Measurements from ENCODE around the gene RGL2.
A peak's percentile ranks its signal among the peaks of the same experiment; 100 is the strongest.
"Not testable (repeated sequence)": the region's sequence is repeated elsewhere in the genome, so short reads cannot be mapped to it uniquely, and the experiment has no call there.

Gene RGL2, protein sequence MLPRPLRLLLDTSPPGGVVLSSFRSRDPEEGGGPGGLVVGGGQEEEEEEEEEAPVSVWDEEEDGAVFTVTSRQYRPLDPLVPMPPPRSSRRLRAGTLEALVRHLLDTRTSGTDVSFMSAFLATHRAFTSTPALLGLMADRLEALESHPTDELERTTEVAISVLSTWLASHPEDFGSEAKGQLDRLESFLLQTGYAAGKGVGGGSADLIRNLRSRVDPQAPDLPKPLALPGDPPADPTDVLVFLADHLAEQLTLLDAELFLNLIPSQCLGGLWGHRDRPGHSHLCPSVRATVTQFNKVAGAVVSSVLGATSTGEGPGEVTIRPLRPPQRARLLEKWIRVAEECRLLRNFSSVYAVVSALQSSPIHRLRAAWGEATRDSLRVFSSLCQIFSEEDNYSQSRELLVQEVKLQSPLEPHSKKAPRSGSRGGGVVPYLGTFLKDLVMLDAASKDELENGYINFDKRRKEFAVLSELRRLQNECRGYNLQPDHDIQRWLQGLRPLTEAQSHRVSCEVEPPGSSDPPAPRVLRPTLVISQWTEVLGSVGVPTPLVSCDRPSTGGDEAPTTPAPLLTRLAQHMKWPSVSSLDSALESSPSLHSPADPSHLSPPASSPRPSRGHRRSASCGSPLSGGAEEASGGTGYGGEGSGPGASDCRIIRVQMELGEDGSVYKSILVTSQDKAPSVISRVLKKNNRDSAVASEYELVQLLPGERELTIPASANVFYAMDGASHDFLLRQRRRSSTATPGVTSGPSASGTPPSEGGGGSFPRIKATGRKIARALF

DNA sequence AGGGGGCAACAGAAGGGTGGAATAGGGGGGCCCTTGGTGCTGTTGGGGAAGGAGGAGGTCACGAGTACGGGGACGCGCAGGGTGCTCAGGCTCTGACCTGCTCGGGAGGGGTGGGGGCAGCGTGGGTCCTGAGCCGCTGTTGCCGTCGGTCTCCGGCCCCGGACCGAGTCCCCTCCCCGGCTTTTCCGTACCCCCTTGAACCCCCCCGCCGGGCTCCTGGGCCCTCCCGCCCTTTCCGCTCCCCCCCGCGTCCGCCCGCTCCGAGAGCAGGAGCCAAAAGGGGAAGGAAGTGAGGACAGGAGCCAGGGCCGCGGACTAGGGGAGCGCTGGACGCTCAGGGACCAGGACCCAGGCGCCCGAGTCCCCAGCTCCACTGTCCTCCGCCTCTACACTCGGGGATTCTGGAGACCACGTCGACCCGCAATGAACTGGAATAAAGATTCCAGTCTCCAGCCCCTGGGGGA lies at the start of gene RGL2:
Gene RGL2, minus strand, starts transcription at position 170 of the 464 bp plus-strand sequence. CDS start 332 bp downstream, outside the sequence.
- TF ChIP-seq, protein P1, sequence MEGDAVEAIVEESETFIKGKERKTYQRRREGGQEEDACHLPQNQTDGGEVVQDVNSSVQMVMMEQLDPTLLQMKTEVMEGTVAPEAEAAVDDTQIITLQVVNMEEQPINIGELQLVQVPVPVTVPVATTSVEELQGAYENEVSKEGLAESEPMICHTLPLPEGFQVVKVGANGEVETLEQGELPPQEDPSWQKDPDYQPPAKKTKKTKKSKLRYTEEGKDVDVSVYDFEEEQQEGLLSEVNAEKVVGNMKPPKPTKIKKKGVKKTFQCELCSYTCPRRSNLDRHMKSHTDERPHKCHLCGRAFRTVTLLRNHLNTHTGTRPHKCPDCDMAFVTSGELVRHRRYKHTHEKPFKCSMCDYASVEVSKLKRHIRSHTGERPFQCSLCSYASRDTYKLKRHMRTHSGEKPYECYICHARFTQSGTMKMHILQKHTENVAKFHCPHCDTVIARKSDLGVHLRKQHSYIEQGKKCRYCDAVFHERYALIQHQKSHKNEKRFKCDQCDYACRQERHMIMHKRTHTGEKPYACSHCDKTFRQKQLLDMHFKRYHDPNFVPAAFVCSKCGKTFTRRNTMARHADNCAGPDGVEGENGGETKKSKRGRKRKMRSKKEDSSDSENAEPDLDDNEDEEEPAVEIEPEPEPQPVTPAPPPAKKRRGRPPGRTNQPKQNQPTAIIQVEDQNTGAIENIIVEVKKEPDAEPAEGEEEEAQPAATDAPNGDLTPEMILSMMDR (IDR thresholded peaks at IDR 0.05), result no peak
- no peak for TF ChIP-seq ZFX (IDR thresholded peaks at IDR 0.05; ENCODE audit: borderline replicate concordance)
- H3K27ac ChIP-seq, result peak within 1 kb of the TSS; percentile 98

DNA sequence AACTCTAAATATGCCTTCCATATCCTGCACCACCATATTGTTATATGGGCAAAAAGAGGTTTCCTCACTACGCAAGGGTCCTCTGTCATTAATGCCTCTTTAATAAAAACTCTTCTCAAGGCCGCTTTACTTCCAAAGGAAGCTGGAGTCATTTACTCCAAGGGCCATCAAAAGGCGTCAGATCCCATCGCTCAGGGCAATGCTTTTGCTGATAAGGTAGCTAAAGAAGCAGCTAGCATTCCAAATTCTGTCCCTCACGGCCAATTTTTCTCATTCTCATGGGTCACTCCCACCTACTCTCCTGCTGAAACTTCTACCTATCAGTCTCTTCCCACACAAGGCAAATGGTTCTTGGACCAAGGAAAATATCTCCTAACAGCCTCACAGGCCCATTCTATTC lies 49.1 kb upstream of the RGL2 start:
- H3K27ac ChIP-seq, result no peak overlapping the region
- no peak for TF ChIP-seq ZFX (IDR thresholded peaks at IDR 0.05; ENCODE audit: borderline replicate concordance)
- TF ChIP-seq, protein P1 (IDR thresholded peaks at IDR 0.05), result no peak

DNA sequence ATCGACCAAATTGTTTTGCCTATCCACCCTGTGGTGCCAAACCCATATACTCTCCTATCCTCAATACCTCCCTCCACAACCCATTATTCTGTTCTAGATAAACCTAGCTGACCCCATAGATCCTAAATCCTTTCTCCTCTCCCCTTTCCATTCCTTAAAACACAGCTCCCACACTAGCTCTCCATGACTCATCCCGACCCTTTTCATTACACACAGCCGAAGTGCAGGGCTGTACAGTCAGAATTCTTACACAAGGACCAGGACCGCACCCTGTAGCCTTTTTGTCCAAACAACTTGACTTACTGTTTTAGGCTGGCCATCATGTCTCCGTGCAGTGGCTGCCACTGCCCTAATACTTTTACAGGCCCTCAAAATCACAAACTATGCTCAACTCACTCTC lies 48.2 kb upstream of the RGL2 start:
- H3K27ac ChIP-seq, result not testable (repeated sequence)

DNA sequence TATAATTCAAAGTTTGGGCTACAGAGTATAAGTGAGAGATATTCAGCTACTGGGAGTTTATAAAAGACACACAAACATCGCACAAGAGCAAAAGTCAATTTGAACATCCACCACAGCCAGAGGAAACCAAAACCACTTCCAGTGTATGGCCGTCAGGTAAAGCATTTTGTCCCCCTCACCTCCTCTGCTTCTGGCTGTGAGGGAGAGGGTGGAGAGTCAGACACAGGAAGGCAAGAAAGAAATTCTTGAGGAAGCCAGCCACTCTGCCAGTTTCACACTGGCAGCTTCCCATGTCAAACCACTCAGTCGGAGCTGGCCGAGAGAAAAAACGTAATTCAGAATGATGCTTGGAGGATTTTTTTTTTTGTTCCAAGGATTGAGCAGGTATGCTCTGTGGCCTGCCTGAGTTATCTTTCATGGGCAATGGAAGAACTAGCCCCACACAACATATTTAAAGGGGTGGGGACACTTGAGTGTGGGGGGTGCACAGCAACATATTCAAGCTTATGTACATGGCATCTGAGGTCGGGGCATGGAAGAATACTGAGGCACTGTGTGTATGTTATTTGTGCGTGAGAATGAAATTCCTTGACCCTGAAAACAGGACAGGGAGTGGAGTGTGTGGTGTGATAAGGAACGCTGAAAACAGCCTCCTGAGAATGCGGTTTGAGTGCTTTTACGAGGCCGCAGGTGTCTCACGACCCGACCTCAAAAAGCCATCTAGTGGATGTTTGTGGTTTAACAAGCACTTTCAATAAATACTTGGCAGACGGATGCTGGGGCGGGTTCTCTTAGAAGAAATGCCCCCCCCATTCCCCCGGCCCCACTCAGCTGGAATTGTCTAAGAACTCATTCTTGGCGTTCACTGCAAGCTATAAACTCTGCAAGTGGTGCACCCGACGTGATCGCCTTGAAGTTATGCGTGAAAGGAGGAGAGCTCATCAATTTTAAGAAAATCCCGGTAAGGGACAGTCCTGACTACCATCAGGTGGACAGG lies 46.3 kb upstream of the RGL2 start:
- no peak for TF ChIP-seq ZFX (IDR thresholded peaks at IDR 0.05; ENCODE audit: borderline replicate concordance)
- TF ChIP-seq, protein P1 (IDR thresholded peaks at IDR 0.05), result peak; percentile 79
- H3K27ac ChIP-seq, result no peak overlapping the region

DNA sequence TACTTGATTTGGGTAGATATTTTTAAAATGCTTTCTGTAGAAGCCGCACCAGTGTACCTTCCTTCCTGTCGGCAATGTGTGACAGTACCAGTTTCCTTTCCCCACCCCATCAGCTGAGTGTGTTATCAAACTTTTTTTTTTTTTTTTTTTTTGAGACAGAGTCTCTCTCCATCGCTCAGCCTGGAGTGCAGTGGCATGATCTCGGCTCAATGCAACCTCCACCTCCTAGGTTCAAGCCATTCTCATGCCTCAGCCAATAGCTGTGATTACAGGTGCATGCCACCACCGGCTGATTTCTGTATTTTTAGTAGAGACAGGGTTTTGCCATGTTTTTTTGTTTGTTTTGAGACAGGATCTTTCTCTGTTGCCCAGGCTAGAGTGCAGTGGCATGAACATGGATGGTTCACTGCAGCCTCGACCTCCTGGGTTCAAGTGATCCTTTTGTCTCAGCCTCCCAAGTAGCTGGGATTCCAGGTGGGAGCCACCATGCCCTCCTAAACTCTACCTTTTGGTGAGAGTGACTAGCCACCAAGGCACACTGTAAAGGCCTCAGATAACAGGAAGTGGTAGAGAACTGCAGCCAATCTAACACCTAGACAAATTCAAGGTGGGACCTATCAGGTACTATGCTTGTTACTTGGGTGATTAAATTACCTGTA lies 45.3 kb upstream of the RGL2 start:
- no peak overlapping the region for H3K27ac ChIP-seq
- TF ChIP-seq, protein P1 (IDR thresholded peaks at IDR 0.05), result no peak
- no peak for TF ChIP-seq ZFX (IDR thresholded peaks at IDR 0.05; ENCODE audit: borderline replicate concordance)

DNA sequence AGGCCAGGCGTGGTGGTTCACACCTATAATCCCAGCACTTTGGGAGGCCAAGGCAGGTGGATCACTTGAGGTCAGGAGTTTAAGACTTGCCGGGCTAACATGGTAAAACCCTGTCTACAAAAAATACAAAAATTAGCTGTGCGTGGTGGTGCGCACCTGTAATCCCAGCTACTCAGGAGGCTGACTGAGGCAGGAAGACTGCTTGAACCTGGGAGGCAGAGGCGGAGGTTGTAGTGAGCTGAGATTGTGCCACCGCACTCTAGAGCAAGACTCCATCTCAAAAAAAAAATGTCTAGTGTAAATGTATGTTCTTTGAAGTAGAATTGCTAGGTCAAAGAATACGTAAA lies 44.8 kb upstream of the RGL2 start:
- H3K27ac ChIP-seq, result not testable (repeated sequence)

DNA sequence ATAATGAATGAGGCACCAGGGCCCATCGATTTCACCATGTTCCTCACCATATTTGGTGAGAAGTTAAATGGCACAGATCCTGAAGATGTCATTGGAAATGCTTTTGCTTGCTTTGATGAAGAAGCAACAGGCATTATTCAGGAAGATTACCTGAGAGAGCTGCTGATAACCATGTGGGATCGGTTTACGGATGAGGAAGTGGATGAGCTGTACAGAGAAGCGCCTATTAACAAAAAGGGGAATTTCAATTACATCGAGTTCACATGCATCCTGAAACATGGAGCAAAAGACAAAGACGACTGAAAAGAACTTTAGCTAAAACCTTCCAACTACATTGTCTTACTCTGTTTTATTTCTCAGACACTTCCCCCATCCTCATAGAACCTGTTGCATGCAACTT lies 40.5 kb upstream of the RGL2 start:
- no peak overlapping the region for H3K27ac ChIP-seq
- TF ChIP-seq, protein P1 (IDR thresholded peaks at IDR 0.05), result no peak
- no peak for TF ChIP-seq ZFX (IDR thresholded peaks at IDR 0.05; ENCODE audit: borderline replicate concordance)
